ENCODE measurements around the gene YTHDF1.

GRCh38 chr20:63219866-63220521 is 4.1 kb upstream of the YTHDF1 start:
- TF ChIP-seq, protein P1, sequence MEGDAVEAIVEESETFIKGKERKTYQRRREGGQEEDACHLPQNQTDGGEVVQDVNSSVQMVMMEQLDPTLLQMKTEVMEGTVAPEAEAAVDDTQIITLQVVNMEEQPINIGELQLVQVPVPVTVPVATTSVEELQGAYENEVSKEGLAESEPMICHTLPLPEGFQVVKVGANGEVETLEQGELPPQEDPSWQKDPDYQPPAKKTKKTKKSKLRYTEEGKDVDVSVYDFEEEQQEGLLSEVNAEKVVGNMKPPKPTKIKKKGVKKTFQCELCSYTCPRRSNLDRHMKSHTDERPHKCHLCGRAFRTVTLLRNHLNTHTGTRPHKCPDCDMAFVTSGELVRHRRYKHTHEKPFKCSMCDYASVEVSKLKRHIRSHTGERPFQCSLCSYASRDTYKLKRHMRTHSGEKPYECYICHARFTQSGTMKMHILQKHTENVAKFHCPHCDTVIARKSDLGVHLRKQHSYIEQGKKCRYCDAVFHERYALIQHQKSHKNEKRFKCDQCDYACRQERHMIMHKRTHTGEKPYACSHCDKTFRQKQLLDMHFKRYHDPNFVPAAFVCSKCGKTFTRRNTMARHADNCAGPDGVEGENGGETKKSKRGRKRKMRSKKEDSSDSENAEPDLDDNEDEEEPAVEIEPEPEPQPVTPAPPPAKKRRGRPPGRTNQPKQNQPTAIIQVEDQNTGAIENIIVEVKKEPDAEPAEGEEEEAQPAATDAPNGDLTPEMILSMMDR (IDR thresholded peaks at IDR 0.05; ENCODE audit: low read depth, low read length) = no peak
- TF ChIP-seq EZH2phosphoT487 (IDR thresholded peaks at IDR 0.05; ENCODE audit: low read depth) = no peak

Data from OCI-LY3 (cell line).